KG1 (cell line): ENCODE results near the gene RPL10.

Experiments used
- DNase-seq: peaks from one replicate; lab custom pipeline; 2025; lab: John Stamatoyannopoulos, UW

RPL10 gene

DNA sequence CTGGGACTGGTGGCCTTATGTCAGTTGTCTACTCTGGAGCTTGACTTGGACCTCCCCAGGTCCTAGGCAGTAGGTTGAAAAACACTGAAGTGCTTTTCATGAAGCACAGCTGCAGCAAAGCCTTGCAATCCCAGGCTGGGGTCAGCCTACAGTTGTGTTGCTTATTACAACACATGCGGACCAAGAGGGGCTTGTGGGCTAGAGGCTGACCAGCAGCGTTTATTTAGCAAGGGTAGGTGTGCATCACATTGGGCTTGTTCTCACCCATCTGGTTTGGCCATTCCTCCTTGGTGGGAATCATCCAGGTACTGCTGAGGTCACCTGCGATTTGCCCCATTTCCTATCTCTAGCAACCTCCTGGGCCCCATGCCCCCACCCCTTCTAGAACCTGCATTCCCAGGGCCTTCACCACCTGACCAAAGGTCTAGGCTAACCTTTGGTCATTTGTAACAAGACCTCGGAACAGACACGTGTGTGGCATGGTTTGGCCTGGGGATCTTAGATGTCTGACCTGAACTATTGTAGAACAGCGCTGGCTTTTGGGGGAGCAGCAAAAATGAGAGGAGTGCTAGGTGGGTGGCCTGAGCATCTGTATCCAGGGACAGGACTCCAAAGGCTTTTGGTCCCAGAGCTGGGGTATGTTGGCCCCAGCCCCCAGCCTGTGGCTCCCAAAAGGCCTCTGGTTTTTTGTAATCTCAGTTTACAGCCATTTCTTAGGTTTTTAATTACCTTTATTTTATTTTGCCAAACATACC, 3.0 kb downstream of the RPL10 start:
- DNase-seq: no peak

DNA sequence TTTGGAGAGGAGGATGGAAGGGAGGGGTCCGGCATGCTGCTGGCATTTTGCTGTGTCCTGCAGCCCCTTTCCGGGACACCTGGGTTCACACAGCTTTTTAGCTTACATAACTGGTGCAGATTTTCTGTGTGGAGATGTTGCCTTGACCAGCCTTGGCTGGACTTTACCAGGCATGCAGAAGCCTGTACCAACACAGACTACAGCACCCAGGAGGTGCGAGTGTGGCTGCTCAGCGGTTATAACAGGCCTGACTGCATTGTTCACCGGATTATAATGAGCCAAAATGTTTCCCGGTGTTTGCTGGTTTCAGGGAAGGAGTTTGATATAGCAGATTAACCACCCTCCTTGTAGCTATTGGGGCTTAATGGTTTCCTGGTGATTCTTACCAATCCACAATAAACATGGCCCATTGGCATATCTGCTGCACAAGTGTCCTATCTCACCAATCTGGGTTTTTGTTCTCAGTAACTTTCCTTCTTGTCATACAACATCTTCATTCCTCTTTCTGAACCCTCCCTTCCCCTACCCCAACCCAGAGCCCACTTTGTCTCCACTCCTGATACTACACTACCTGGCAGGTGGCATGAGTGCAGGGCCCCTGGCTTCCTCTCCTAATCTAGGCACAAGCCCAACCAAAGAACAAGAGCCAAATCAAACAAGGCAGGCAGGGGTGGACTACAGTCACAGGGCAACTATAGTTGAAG, 3.9 kb downstream of the RPL10 start:
- no peak for DNase-seq

DNA sequence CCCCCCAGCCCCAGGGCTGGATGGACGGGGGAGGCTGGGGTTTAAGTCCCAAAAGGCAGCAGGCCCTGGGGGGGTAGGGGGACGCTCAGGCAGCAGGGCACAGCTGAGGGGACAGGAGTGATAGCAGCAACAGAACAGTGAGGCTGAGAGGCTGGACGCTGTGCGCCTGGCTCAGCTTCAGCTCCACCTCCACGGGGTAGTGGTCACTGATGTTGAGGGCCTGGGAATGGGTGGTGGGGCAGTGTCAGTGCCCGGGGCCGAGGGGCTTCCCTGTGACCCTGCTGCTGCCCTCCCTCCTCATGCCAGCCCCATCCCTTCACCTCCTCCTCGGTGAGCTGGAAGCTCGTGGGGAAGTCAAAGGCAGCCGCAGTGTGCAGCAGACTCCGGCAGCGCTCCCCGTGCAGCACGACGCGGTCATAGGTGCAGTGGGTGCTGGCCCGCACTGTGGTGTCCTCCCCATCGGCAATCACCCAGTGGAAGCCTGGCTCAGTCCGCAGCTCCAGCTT, 4.5 kb downstream of the RPL10 start:
- no peak for DNase-seq

DNA sequence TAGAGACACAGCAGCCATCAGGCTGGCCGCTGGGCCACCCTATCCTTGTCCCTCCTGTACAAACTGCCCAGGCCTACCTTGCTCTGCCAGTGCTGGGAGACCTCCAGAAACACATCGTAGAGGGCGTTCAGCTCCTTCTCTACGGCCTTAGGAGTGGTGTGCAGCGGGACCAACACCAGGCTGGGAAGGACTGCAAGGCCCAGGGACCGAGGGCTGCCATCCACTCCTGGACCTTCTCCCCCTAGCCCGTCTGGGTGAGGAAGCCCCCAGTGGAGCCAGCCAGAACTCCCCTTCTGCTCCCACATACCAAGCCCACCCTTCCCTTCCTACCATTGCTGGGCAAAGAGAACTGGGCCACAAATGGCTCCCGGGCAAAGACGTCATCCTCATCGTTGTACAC, 5.0 kb downstream of the RPL10 start:
- no peak for DNase-seq

DNA sequence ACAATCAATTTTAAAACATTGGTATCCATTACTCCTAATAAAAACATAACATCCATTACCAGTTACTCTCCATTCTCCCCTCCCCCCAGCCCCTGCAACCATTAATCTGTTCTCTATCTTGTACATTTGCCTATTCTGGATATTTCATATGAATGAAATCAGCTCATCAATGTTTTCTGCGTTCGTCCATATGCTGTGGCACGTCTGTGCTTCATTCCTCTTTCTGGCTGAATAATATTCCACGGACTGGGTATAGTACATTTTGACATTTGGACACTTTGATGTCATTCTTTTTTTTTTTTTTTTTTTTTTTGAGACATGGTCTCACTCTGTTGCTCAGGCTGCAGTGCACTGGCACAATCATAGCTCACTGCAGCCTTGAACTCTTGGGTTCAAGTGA, 5.7 kb downstream of the RPL10 start:
- DNase-seq: no peak

DNA sequence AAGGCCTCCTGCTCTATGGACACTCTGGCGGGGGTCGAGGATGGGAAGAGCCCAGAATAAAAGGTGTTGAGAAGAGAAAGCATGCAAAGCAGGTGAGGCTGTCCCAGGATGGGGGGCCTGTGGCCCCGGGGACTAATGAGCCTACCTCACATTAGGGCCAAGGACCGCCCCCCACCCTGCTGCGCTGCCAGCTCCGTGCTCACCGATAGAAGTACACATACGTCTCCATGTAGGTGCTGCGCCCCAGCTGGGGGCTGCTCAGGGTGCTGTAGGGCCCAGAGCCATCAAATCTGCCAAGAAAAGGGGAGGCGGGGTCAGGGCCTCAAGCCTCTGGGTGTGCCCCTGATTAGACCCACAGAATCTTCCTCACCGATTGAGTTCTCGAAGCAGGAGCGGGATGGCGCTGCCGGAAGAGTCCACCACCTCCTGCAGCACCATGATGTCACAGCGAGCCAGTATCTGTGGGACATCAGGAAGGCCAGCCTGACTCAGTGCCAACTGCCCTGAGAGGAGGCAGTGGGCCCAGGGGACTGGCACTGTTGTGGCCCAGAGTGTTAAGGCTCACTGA, 6.5 kb downstream of the RPL10 start:
- DNase-seq: no peak

DNA sequence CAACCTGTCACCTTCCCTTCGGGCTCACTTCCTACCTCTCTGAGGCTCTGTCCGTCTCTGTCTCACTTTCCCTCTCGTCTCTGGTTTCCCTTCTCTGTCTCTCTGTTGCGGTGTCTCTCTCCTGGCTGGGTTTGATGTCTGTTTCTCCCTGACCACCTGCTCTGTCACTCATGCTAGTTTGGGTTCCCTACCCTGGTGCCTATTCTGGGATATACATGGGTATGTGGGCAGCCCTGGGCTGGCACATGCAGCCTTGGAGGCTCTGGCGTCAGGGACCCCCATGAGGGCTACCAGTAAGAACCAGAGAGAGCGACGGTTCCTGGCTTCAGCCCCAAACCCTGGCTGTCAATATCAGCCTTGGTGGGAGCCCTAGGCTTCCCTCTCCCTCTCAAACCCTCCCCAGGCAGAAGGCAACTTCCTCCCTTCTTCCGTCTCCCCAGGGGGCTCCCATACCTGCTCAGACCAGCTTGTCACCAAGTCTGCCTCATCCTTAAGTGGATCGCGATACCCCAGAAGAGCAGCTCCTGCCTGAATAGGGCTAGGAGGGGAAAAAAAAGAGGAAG, 10.6 kb downstream of the RPL10 start:
- no peak for DNase-seq

DNA sequence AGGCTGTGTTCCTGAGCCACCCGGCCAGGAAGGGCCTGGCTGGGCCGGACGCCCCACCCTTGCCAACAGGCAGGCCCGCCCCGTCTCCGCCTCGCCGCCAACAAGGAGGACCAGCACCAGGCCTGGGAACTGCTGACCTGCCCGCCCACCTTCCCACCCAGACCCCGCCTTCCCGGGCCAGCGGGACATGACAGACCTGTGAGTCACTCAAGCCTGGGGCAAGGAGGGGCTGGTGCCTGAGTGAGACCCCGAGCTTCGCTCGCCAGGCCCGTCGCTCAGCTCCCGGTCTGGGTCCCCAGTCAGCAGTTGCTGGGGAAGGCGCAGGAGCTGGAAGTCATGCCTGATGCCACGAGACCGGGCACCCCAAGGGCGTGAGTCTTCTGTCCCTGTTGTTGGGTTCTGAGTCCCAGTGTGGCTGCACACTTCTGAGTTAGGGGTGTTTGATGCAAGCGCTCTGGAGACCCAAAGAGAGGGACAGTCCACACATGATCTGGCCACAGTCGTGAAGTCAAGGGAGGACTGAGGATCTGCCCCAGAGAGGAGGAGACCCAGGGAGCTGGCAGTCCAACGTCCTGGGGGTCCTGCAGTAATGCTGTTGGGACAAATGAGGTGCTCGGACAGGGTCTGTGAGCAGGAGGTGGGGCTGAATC, 11.2 kb downstream of the RPL10 start, which contains the start of gene DNASE1L1:
TSS of gene DNASE1L1 (minus strand) at position 33 of the 650 bp plus-strand sequence. CDS start 3,686 bp downstream, outside the sequence.
- DNase-seq: no peak

DNA sequence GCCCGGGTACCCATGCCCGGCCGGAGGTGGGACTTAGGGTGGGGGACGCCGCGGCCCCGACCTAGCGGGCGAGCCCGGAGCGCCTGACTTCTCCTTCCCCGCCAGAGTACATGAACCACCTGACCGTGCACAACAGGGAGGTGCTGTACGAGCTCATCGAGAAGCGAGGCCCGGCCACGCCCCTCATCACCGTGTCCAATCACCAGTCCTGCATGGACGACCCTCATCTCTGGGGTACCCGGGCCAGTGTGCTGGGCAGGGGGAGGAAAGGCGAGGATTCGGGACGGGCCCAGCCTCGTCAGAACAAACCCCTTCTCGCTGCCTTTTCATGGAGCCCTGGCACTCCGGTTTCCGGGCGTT, 13.8 kb downstream of the RPL10 start:
- no peak for DNase-seq

DNA sequence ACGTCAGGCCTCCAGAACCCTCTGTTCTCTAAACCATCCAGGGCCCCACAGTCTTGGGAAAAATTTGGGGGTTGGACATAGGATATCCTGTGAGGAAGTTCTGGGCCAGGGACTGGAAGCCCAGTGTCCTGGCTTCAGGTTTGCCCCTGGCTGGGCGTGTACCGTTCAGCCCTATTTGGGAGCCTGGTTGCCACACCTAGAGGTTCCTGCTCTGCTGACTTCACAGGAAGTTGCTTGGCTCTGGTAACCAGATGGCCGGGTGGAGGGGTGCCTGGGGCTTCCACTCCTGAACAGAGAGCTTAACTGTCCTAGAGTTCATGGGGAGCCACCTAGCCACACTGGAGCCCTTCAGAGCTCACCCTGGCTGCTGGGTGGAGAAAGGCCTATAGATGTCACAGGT, 14.3 kb downstream of the RPL10 start:
- no peak for DNase-seq

DNA sequence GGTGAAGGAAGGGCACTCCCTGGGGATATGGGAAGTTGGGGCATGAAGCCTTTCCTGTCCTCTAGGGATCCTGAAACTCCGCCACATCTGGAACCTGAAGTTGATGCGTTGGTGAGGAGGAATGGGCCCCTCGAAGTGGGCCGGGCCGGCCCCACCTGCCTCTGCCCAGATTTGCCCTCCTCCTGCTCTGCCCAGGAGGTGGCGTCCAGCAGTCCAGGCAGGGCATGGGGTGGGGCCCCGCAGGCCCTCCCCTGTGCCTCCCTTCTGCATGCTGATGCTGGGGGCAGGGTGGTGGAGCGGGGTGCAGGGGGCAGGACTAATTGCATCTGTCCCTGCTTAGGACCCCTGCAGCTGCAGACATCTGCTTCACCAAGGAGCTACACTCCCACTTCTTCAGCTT, 15.0 kb downstream of the RPL10 start:
- no peak for DNase-seq

DNA sequence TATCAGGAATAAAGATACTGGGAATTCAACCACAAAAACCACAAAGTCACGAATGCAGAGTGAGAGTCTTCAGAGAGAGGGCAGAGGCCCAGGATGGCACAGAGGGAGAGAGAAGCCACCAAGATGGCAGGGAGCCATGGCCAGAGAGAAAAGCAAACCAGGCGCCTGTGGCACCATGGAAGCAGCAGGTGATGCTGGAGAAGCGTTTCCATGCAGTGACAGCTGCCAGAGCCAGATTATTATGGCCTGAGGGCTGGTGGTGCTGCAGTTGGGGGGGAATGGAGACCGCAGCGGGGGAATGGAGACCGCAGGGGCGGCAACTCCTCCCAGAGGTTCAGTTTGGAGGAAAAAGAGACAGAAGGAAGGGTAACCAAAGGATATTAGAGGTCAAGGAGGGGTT, 19.0 kb downstream of the RPL10 start:
- DNase-seq: no peak

DNA sequence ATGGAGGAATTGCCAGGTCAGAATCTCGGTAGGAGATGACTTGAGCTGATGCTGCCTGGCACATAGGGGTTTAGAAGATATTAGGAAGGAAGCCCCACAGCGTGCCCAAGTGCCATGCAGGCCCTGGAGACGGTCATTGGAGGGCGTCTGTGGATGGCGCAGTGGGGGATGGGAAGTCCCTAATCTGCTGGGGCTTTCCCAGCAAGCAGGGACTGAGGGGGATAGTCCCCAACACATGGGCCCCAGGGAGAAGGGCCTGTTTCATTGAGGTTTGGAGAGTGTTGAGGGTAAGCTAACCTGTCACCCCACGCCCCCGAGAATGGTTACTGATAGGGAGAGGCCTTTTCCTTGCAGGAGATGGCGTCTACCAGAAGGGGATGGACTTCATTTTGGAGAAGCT, 21.0 kb downstream of the RPL10 start:
- DNase-seq: no peak

DNA sequence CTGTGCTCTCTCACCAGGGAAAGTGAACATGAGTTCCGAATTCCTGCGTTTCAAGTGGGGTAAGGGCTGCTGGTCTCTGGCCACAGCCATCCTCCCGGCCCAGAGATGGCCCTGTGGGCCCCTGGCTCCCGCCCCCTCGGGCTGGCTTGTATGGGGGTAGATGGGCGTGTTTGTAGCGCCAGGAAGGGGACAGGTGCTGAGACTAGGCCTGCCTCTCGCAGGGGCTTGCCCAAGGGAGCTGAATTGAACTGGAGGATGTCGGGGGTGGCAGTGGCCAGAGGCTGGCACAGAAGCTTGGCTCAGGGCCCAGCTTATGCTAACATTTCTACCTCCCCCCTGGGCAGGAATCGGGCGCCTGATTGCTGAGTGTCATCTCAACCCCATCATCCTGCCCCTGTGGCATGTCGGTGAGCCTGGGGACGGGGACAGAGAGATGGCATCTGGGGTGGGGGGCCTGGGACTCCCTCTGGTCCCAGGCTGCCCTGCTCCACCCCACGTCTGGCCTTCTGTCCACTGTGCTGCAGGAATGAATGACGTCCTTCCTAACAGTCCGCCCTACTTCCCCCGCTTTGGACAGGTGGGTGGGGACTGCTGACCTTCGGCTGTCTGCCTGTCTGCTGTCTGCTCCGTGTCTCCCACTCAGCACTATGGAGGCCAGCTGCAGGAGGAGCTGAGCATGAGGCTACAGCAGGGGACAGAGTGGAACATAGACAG, 21.7 kb downstream of the RPL10 start:
- no peak for DNase-seq

DNA sequence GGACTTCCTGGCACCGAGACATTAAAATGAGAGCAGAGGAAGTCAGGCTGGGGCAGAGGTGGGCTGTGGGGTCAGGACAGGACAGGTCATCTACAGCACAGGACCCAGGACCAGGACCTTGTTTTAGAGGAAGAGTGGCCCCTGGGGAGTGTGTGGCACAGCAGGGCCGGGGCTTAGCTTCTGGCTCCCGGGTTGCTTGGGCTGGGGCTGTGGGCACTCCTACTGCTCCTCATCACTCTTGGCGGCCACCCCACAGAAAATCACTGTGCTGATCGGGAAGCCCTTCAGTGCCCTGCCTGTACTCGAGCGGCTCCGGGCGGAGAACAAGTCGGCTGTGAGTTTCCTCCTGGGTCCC, 22.2 kb downstream of the RPL10 start:
- DNase-seq: no peak

DNA sequence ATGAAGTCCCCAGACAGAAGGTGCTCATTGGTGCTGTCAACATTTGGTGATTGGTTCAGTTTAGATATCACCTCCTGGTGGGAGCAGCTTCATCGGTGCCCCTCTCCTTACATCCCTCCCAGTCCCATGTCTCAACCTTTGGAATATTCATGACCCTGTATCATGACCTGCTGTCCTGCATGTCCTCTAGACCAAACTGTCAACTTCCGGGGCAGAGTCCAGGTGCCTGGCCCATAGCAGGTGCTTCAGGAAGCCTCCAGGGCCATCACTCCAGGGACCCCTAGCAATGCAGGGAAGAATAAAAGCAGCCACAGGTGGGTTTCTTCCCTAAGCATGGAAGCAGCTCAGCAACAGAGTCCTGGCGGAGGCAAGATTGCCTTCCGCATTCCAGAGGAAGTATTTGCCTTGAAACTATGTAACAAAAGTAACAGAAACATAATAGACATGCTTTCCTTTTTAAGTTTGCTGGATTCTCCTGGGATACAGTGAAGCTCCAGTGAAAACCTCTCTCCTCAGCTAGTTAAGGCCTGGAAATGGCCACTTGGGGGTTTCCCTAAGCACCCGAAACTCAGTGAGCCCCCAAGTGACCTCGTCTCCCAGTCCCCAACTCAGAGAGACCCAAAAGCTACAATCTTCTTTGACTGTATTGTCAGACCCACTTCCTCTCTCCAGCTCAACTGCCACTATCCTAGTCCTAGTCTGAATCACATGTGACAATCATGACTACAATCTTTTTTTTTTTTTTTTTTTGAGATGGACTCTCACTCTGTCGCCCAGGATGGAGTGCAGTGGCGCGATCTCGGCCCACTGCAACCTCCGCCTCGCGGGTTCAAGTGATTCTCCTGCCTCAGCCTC, 29.0 kb downstream of the RPL10 start:
- no peak for DNase-seq

DNA sequence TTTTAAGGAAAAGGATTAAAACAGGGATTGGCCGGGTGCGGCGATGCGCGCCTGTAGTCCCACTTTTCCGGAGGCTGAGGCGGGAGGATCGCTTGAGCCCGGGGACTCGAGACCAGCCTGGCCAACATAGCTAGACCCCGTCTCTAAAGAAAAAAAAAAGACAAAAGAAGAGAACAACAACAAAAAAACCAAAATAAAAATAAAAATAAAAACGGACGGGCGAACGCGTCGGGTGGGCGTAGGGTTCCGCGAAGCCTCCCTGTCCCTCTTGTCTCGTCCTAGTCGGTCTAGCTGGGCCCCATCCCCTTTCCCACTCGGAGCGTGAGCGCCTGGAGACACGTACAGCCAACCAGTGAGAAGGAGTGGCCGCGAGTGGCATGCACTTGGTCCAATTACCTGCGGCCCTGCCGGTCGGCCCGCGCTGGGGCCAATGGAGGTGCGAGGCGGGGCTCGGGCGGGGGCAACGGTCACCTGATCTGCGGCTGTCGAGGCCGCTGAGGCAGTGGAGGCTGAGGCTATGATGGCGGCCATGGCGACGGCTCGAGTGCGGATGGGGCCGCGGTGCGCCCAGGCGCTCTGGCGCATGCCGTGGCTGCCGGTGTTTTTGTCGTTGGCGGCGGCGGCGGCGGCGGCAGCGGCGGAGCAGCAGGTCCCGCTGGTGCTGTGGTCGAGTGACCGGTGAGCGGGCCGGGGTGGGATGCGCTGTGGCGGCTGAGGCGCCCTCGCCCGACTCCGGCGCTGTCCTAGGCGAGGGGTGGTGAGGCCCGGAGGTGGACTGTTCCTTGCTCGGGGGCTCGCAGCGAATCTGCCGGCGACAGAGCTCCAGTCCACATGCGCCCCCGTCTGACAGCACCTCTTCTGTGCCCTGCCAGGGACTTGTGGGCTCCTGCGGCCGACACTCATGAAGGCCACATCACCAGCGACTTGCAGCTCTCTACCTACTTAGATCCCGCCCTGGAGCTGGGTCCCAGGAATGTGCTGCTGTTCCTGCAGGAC, 30.3 kb downstream of the RPL10 start, which contains the start of gene ATP6AP1:
TSS of gene ATP6AP1 (plus strand) at position 502 of the 996 bp plus-strand sequence. CDS start at position 518, 16 bp downstream.
- DNase-seq: peak; percentile 58

DNA sequence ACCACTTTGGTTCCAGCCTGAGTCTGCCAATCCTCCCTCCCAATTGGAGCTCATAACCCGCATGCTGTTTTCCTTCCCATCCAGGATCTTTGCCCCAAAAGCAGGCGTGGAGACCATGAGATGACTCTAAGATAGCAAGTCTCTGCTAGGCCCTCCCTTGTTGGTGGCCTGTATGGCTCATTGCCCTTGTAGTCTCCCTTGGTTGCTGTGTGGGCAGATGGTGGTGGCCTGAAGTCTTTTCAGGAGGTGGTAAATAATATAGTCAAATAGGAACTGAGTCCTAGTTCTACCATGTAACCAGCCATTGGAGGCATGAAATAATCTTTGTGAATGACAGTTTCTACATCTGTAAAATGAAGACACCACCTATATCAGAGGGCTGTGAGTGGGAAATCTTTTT, 31.5 kb downstream of the RPL10 start:
- no peak for DNase-seq

DNA sequence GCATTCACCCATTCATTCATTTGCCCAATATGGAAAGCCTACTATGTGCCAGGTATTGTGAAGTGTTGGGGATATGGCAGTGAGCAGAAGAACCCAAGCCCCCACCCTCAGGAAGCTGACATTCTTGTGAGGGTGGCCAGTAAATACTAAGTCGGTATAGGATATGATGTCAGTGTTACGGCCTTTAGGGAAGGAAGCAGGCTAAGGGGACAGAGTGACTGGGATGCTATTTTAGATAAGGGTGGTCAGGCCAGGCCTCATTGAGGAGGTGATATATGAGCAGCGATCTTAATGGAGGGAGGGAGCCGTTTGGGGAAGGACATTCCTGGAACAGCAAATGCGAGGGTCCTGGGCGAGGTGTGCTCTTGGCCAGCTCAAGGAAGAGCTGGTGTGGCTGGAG, 32.3 kb downstream of the RPL10 start:
- DNase-seq: no peak
